ENCODE measurements around the gene EMC10.

EMC10 gene

DNA sequence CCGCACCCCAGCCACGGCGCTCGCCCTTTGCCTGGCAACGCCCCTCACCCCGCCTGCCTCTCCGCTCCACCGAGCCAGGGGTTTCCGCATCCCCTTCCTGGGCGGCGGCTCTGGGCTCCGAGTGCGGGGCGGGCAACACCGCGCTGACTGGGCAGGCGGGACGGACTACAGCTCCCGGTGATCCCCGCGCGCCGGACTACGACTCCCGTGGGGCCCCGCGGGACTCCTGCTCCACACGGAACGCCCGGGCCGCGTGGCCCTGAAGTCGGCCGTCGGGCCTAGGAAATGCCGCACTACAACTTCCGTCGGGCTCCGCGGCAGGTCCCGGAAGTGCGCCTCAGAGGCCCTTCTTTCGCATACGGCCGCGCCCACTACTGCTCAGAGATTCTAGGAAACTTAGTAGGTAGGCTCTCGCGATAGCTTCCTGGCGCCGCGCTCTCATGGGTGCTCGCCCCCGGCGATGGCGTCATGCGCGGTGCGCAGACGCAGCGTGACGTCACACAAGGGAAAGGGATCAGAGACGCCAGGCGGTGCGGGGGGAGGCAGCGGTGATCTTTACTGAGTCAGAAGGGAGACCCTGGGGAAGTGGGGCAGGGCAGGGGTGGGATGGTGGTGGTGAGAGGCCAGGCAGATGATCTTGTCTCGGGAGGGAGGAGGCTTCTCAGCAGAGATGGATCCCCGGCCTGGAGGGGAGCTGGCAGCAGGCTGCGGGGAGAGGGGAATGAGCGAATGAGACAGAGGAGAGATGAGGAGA, 34.9 kb downstream of the EMC10 start, which contains the start of gene JOSD2:
TSS of gene JOSD2 (minus strand) at position 123 of the 754 bp plus-strand sequence. CDS start 760 bp downstream, outside the sequence.
- Histone ChIP-seq H3K4me3 (ENCODE audit: low read length) (peak within 1 kb of the TSS; percentile 84), H2AFZ (ENCODE audit: low read length) (peak within 1 kb of the TSS; percentile 88), H3K9ac (ENCODE audit: low read length) (peak within 1 kb of the TSS; percentile 63), H3F3A (ENCODE audit: insufficient read depth, low read length) (no peaks in the 10 kb centered on the region), H3K27ac (ENCODE audit: low read length) (peak within 1 kb of the TSS; percentile 15; the same call in 1 of the 2 replicates), H3K9me3 (replicated peaks; ENCODE audit: insufficient read depth, low read length) (no peaks in the 10 kb centered on the region), H3K27me3 (replicated peaks; ENCODE audit: insufficient read depth, low read length) (no peaks in the 10 kb centered on the region), H3K9me2 (replicated peaks; ENCODE audit: insufficient read depth, low read length) (no peaks in the 10 kb centered on the region), H4K20me1 (ENCODE audit: insufficient read depth, low read length) (no peaks in the 10 kb centered on the region), H3K36me3 (replicated peaks; ENCODE audit: insufficient read depth, low read length) (no peaks in the 10 kb centered on the region), H3K4me1 (ENCODE audit: low read length) (0 out of 2 replicates have a peak, but pooled peaks cover 4% of the 10 kb centered on the region), H3K4me2 (ENCODE audit: low read depth, low read length) (peak within 1 kb of the TSS; percentile 87), H3K79me2 (ENCODE audit: low read length) (no peaks in the 10 kb centered on the region)
- no peak for TF ChIP-seq CTCF (IDR thresholded peaks at IDR 0.05; ENCODE audit: low read length)
- no peak for TF ChIP-seq EZH2phosphoT487 (IDR thresholded peaks at IDR 0.05; ENCODE audit: low read length)
- TF ChIP-seq EZH2 (optimal IDR thresholded peaks at IDR 0.05; ENCODE audit: low read depth, low read length) = no peak
- peak; percentile 99 for DNase-seq

DNA sequence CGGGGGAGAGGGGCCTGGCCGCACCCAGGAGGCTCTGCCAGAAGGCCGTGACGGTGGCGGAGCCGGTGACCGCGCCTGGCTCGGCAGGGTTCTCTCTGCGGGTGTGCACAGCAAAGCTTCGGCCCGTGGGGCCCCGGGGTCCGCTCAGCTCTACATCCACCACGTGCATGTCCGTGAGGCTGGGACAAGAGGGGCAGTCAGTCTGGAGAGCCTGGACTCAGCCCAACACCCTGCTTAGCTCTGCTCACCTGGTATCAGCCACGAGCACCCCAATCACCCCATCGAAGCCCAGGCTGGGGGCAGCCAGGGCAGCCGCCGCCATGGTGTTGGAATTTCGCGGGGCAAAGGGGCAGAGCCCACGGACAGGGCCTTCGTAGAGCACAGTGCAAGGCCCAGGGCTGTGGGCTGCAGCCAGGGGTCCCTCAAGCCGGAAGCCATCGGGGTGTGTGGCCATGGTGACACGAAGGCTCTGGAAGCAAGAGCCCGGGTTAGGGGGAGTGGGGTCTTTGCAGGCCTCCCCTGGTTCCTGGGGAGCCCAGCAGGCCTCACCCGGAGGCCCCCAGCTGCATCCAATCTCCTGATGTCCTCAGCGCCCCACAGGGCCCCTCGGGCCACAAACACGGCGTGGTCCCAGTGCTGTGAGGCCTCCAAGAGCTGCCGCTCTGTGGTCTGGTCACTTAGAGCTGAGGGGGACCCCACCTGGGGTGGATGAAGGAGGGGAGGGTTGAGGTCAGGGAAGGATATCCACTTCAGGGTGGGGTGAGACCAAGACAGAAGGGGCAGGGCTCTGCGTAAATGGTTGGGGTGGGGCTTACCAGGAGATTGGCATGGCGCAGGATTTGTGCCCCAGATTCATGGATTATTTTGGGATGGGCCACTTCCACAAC, 36.0 kb downstream of the EMC10 start:
- TF ChIP-seq CTCF (IDR thresholded peaks at IDR 0.05; ENCODE audit: low read length) = no peak
- TF ChIP-seq EZH2 (optimal IDR thresholded peaks at IDR 0.05; ENCODE audit: low read depth, low read length) = no peak
- TF ChIP-seq EZH2phosphoT487 (IDR thresholded peaks at IDR 0.05; ENCODE audit: low read length) = no peak
- no peak for DNase-seq
- no peaks in the 10 kb centered on the region for H4K20me1 ChIP-seq (ENCODE audit: insufficient read depth, low read length)
- H3K4me1 ChIP-seq (ENCODE audit: low read length) = 0 out of 2 replicates have a peak, but pooled peaks cover 4% of the 10 kb centered on the region
- no peaks in the 10 kb centered on the region for H3K36me3 ChIP-seq (replicated peaks; ENCODE audit: insufficient read depth, low read length)
- H3K4me2 ChIP-seq (ENCODE audit: low read depth, low read length) = peak overlapping the region; percentile 56; the same call in 1 of the 2 replicates
- no peaks in the 10 kb centered on the region for H3F3A ChIP-seq (ENCODE audit: insufficient read depth, low read length)
- H3K9ac ChIP-seq (ENCODE audit: low read length) = no peak overlapping the region
- H3K4me3 ChIP-seq (ENCODE audit: low read length) = no peak overlapping the region
- peak overlapping the region; percentile 88; the same call in 1 of the 2 replicates for H2AFZ ChIP-seq (ENCODE audit: low read length)
- H3K27me3 ChIP-seq (replicated peaks; ENCODE audit: insufficient read depth, low read length) = no peaks in the 10 kb centered on the region
- H3K9me3 ChIP-seq (replicated peaks; ENCODE audit: insufficient read depth, low read length) = no peaks in the 10 kb centered on the region
- no peaks in the 10 kb centered on the region for H3K79me2 ChIP-seq (ENCODE audit: low read length)
- no peak overlapping the region for H3K27ac ChIP-seq (ENCODE audit: low read length)
- no peaks in the 10 kb centered on the region for H3K9me2 ChIP-seq (replicated peaks; ENCODE audit: insufficient read depth, low read length)

DNA sequence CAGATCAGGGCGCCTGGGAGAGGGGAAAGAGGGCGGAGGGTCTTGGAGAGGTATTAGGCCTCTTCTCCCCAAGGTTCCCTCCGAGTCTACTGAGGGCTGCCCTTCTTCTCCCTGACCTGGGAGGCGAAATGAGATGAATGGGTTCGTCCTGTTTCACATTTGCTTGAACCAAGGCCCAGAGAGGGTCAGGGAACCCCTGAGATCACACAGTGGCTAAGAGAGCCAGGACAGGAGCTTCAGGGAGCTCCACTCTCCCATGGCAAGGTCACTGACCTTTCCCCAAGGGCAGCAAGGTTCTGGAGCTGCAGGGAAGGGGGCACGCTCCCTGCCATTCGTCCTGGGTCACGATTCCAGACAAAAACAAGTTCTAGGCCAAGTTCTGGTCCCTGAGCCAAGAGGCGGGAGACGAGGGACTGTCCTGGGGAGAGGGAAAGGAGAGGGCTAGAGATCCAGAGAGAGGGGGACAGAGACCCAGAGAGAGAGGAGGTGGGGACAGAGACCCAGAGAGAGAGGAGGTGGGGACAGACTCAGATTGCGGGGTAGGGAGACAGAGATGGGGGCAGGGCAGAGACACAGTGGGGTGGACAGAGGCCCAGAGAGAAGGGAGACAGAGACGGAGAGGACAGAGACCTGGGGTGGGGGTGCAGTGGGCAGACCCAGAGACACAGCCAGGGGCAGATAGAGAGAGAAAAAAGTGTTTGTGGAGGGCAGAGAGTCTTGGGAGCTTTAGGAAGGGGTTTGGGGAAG, 36.9 kb downstream of the EMC10 start:
- no peak for TF ChIP-seq EZH2 (optimal IDR thresholded peaks at IDR 0.05; ENCODE audit: low read depth, low read length)
- Histone ChIP-seq H3K27me3 (replicated peaks; ENCODE audit: insufficient read depth, low read length) (no peaks in the 10 kb centered on the region), H4K20me1 (ENCODE audit: insufficient read depth, low read length) (no peaks in the 10 kb centered on the region), H3F3A (ENCODE audit: insufficient read depth, low read length) (no peaks in the 10 kb centered on the region), H3K9ac (ENCODE audit: low read length) (no peak overlapping the region), H3K36me3 (replicated peaks; ENCODE audit: insufficient read depth, low read length) (no peaks in the 10 kb centered on the region), H3K4me2 (ENCODE audit: low read depth, low read length) (no peak overlapping the region), H3K4me3 (ENCODE audit: low read length) (no peak overlapping the region), H2AFZ (ENCODE audit: low read length) (no peak overlapping the region), H3K9me3 (replicated peaks; ENCODE audit: insufficient read depth, low read length) (no peaks in the 10 kb centered on the region), H3K4me1 (ENCODE audit: low read length) (0 out of 2 replicates have a peak, but pooled peaks cover 4% of the 10 kb centered on the region), H3K27ac (ENCODE audit: low read length) (no peak overlapping the region), H3K79me2 (ENCODE audit: low read length) (no peaks in the 10 kb centered on the region), H3K9me2 (replicated peaks; ENCODE audit: insufficient read depth, low read length) (no peaks in the 10 kb centered on the region)
- no peak for DNase-seq
